M059J (cell line): ENCODE results near the gene TMEM92. TPM values are rescaled to one million over a fixed set of nuclear protein-coding genes. Genes with fewer than 3 reads are reported as not detected.
"Not testable (repeated sequence)": the region's sequence is repeated elsewhere in the genome, so short reads cannot be mapped to it uniquely, and the experiment has no call there.

Source experiments
- DNase-seq: peaks from one replicate; pipeline ENCODE4 v3.0.0-alpha.2; 2012; ENCODE audit warnings: low read depth
- total RNA-seq: library from RNA; depleted of rRNA; stranded (reverse); fragments of >200 nt; shearing (Covaris generic); gene quantifications from 2 replicates; pipeline ENCODE4 v1.2.3, GENCODE V29; 2014

TMEM92 gene
- total RNA-seq, 1 experiment from 2014 or later: 0.99 TPM

GRCh38 chr17:50301891-50302584 is 27.8 kb downstream of the TMEM92 start:
- no peak for DNase-seq

- no peak for DNase-seq
These were observed 28.8 kb downstream of the TMEM92 start for GRCh38 chr17:50303051-50303450.

GRCh38 chr17:50303596-50303995 is 29.3 kb downstream of the TMEM92 start:
- DNase-seq: no peak

- no peak for DNase-seq
These were observed 30.6 kb downstream of the TMEM92 start for GRCh38 chr17:50304781-50305404.

GRCh38 chr17:50307654-50308053 is 33.4 kb downstream of the TMEM92 start:
- DNase-seq: no peak

- DNase-seq: no peak
These were observed 34.4 kb downstream of the TMEM92 start for GRCh38 chr17:50308666-50309065.

- no peak for DNase-seq
These were observed 36.3 kb downstream of the TMEM92 start for GRCh38 chr17:50310455-50311111.

GRCh38 chr17:50311112-50311460 is 36.8 kb downstream of the TMEM92 start:
- DNase-seq: no peak

- DNase-seq: no peak
These were observed 37.2 kb downstream of the TMEM92 start for GRCh38 chr17:50311483-50311882.

GRCh38 chr17:50312308-50312707 is 38.0 kb downstream of the TMEM92 start:
- no peak for DNase-seq

GRCh38 chr17:50314456-50315011 is 40.3 kb downstream of the TMEM92 start:
- DNase-seq: no peak

GRCh38 chr17:50316016-50316587 is 41.8 kb downstream of the TMEM92 start:
- DNase-seq: no peak

GRCh38 chr17:50316660-50317059 is 42.4 kb downstream of the TMEM92 start:
- not testable (repeated sequence) for DNase-seq

- DNase-seq: no peak
These were observed 42.9 kb downstream of the TMEM92 start for GRCh38 chr17:50317121-50317520.

- DNase-seq: no peak
These were observed 44.4 kb downstream of the TMEM92 start for GRCh38 chr17:50318501-50319285.

GRCh38 chr17:50319306-50320004 is 45.2 kb downstream of the TMEM92 start:
- no peak for DNase-seq

GRCh38 chr17:50322271-50322670 is 48.0 kb downstream of the TMEM92 start:
- DNase-seq: no peak

GRCh38 chr17:50323060-50323459 is 48.8 kb downstream of the TMEM92 start:
- DNase-seq: no peak

- no peak for DNase-seq
These were observed 51.6 kb downstream of the TMEM92 start for GRCh38 chr17:50325906-50326305.

- DNase-seq: no peak
These were observed 52.6 kb downstream of the TMEM92 start for GRCh38 chr17:50326831-50327364.
